ENCODE results near the gene KLHL29.

- TF ChIP-seq CTCF (IDR thresholded peaks at IDR 0.05 in 2 of 3, conservative IDR thresholded peaks at IDR 0.05 in 1 of 3; ENCODE audit: borderline replicate concordance in 1 of 3, insufficient read depth in 1 of 3, low read depth in 2 of 3, low read length in 2 of 3) (no peak), POLR2A (IDR thresholded peaks at IDR 0.05; ENCODE audit: borderline replicate concordance, extremely low read depth, insufficient read depth, insufficient read length) (no peak), EZH2phosphoT487 (IDR thresholded peaks at IDR 0.05; ENCODE audit: borderline replicate concordance) (no peak), REST (IDR thresholded peaks at IDR 0.05; ENCODE audit: low read depth) (no peak), JUND (IDR thresholded peaks at IDR 0.05) (no peak), EZH2 (IDR thresholded peaks at IDR 0.05) (no peak), ZNF274 (IDR thresholded peaks at IDR 0.05; ENCODE audit: low read depth, low read length) (no peak), EGR1 (IDR thresholded peaks at IDR 0.05; ENCODE audit: low read depth) (no peak), MAX (IDR thresholded peaks at IDR 0.05) (no peak), SIN3A (IDR thresholded peaks at IDR 0.05; ENCODE audit: low read depth) (no peak)
Observed at GRCh38 chr2:23754970-23755369, 370.0 kb downstream of the KLHL29 start.
